Vagina (tissue), 2 donors: ENCODE results near the gene AEBP1. TPM values are rescaled to one million over a fixed set of nuclear protein-coding genes. Genes with fewer than 3 reads are reported as not detected.
A peak's percentile ranks its signal among the peaks of the same experiment; 100 is the strongest.

Source experiments
- DNase-seq, 2 donors: peaks; one replicate each; pipeline ENCODE4 v3.0.0-alpha.2; 2017; ENCODE audit errors: extremely low spot score in 2 of 2
- H3K27ac ChIP-seq: fragments of 200-600 bp; sonication (generic); one replicate; pipeline ENCODE4 v1.5.1; 2019
- H3K27me3 ChIP-seq: fragments of 200-600 bp; sonication (generic); one replicate; pipeline ENCODE4 v1.5.1; 2019
- H3K36me3 ChIP-seq, 2 donors: fragments of 200-600 bp; sonication (generic); one replicate each; pipeline ENCODE4 v1.5.1; 2017 to 2019
- H3K4me1 ChIP-seq: fragments of 200-600 bp; sonication (generic); one replicate; pipeline ENCODE4 v1.5.1; 2019
- H3K4me3 ChIP-seq, 2 donors: fragments of 200-600 bp; sonication (generic); 1 replicate in 1 of 2; 2 replicates in 1 of 2; pipeline ENCODE4 v1.5.1; 2016 to 2019
- H3K9me3 ChIP-seq: fragments of 200-600 bp; sonication (generic); one replicate; pipeline ENCODE4 v1.5.1; 2019
- POLR2A ChIP-seq, 2 donors: fragments of 450-650 bp; IDR thresholded peaks; one replicate each; pipeline ENCODE4 v1.6.1; 2017; ENCODE audit warnings: antibody characterized with exemption in 2 of 2, mild to moderate bottlenecking in 2 of 2, moderate library complexity in 2 of 2
- POLR2AphosphoS5 ChIP-seq, 2 donors: sonication (generic); formaldehyde crosslinking; IDR thresholded peaks; one replicate each; pipeline ENCODE4 v1.9.0; 2017; ENCODE audit warnings: antibody characterized with exemption in 2 of 2, mild to moderate bottlenecking in 2 of 2, low read depth in 1 of 2; ENCODE audit not compliant: insufficient read depth in 1 of 2
- intact Hi-C: fragments of 100-400 bp; cut with DNase I; formaldehyde crosslinking; loops from one replicate; pipeline ENCODE4 v1.15.1; 2023
- total RNA-seq: library from RNA; depleted of rRNA; stranded (reverse); fragments of >200 nt; gene quantifications from one replicate; pipeline ENCODE4 v1.2.3, GENCODE V29; 2016
- TF ChIP-seq, protein P1 (sequence below), 3 experiments: fragments of 450-650 bp in 2 of 3; fragments of 200-600 bp in 1 of 3; sonication (generic) in 1 of 3; IDR thresholded peaks; one replicate each; pipeline ENCODE4 v1.5.1; 2017 to 2019; ENCODE audit warnings: antibody characterized with exemption in 3 of 3, mild to moderate bottlenecking in 2 of 3, moderate library complexity in 2 of 3

The AEBP1 gene
- total RNA-seq, 1 donor from 2014 or later, result 321 TPM

DNA sequence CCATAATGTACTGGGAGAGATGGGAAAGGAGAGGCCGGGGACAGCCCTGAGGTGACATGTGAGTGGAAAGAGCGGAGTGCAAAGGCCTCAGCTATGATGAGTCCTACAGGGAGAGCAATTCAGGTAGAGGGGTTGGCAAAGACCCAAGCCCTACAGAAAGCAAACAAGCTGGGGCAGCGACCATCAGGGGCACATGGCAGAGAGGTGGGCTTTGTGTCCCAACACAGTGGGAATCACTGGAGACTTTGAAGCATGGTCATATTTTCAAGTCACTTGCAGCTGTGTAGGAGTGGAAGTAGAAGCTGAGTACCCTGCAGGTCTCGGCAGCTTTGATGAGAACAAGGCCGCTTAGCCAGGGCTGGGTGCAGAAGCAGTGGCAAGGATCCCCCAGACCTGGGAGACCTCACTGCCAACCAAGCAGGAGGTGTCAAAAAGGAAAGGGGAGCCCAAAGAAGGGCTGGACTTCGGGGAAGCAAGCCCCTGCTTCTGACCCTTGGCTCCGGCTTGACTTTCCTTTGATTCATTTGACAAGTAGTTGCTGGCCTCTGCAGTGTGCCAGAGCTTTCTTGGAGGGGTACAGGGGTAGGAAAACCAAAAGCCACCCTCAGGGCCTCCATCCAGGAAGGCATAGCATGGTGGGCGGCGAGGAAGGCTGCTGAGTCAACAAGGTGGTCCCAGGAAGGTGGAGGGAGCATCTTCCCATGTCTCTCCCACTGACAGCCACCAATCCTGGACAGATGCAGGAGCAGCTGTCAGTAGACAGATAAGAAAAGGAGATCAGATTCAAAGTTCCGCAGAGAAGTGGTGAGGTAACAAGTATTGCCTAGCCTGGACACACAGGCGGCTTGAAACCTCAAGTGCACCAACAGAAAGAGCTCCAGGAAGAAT lies 36.8 kb upstream of the AEBP1 start:
- no peak for DNase-seq
- TF ChIP-seq, protein P1, sequence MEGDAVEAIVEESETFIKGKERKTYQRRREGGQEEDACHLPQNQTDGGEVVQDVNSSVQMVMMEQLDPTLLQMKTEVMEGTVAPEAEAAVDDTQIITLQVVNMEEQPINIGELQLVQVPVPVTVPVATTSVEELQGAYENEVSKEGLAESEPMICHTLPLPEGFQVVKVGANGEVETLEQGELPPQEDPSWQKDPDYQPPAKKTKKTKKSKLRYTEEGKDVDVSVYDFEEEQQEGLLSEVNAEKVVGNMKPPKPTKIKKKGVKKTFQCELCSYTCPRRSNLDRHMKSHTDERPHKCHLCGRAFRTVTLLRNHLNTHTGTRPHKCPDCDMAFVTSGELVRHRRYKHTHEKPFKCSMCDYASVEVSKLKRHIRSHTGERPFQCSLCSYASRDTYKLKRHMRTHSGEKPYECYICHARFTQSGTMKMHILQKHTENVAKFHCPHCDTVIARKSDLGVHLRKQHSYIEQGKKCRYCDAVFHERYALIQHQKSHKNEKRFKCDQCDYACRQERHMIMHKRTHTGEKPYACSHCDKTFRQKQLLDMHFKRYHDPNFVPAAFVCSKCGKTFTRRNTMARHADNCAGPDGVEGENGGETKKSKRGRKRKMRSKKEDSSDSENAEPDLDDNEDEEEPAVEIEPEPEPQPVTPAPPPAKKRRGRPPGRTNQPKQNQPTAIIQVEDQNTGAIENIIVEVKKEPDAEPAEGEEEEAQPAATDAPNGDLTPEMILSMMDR (IDR thresholded peaks at IDR 0.05), result no peak
- TF ChIP-seq POLR2A (IDR thresholded peaks at IDR 0.05), result no peak
- no peak for TF ChIP-seq POLR2AphosphoS5 (IDR thresholded peaks at IDR 0.05; ENCODE audit: insufficient read depth in 1 of 2, low read depth in 1 of 2)
- Histone ChIP-seq H3K4me3 (no peak overlapping the region), H3K9me3 (no peaks in the 10 kb centered on the region), H3K27ac (no peak overlapping the region), H3K4me1 (peaks cover 35% of the 10 kb centered on the region), H3K27me3 (no peaks in the 10 kb centered on the region), H3K36me3 (no peaks in the 10 kb centered on the region)
- intact Hi-C loops, result no loop called here

DNA sequence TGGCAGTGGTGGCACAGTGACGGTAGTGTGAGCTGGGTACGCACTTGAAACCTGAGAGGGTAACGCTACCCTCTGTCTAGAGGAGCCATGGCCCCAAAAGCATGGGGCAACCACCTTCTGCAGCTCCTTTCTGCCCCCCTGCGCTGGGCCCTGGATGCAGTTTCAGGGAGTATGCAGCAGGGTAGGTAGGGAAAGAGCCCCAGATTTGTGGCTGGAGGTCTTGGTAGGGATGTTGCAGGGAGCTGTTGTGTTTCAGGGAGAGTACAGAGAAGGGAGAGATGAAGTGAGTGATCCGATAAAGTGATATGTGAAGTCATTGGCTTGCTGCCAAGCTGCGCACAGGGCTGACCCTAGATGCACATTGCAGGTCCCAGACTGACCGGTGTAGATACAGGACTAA lies 36.1 kb upstream of the AEBP1 start:
- Histone ChIP-seq H3K4me3 (no peak overlapping the region), H3K36me3 (peaks cover 0 to 5% of the 10 kb centered on the region in 2 donors), H3K4me1 (peaks cover 43% of the 10 kb centered on the region), H3K27me3 (no peaks in the 10 kb centered on the region), H3K27ac (no peak overlapping the region), H3K9me3 (no peaks in the 10 kb centered on the region)
- TF ChIP-seq POLR2AphosphoS5 (IDR thresholded peaks at IDR 0.05; ENCODE audit: insufficient read depth in 1 of 2, low read depth in 1 of 2), result peak in 1 of 2 donors; percentile 8
- no peak for TF ChIP-seq POLR2A (IDR thresholded peaks at IDR 0.05)
- DNase-seq, result no peak
- intact Hi-C loops, result no loop called here

DNA sequence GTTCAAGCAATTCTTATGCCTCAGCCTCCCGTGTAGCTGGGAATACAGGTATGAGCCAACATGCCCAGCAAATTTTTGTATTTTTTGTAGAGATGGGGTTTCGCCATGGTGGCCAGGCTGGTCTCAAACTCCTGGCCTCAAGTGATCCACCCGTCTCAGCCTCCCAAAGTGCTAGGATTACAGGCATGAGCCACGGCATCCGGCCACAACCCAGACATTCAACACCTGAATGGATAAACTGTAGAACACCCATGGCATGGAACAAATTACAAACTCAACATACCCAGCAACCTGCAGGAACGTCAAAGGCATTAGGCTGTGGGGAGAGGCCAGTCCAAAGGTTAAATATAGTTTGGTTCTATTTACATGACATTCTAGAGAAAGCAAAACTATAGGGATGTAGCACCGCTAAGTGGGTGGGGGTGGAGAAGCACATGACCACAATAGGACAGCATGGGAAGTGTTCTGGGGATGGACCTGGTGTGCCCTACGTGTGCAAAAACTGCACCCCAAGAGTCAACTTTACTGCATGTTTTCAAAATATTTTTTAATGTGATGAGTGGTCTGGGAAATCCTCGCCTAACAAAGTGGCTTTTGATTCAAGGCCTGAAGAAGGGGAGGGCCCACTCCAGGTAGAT lies 32.3 kb upstream of the AEBP1 start:
- H3K4me1 ChIP-seq, result peaks cover 40% of the 10 kb centered on the region
- H3K36me3 ChIP-seq, result peaks cover 0 to 26% of the 10 kb centered on the region in 2 donors
- H3K9me3 ChIP-seq, result no peaks in the 10 kb centered on the region
- no peak for DNase-seq
- no peaks in the 10 kb centered on the region for H3K27me3 ChIP-seq
- H3K4me3 ChIP-seq, result no peak overlapping the region
- intact Hi-C loops, result loop anchor here (10.0 kb wide), 1 partner anchor 123 kb away; no protein-coding TSS in a partner anchor
- TF ChIP-seq, protein P1 (IDR thresholded peaks at IDR 0.05), result no peak
- TF ChIP-seq POLR2A (IDR thresholded peaks at IDR 0.05) (no peak), POLR2AphosphoS5 (IDR thresholded peaks at IDR 0.05; ENCODE audit: insufficient read depth in 1 of 2, low read depth in 1 of 2) (no peak)
- H3K27ac ChIP-seq, result peak overlapping the region; percentile 64

DNA sequence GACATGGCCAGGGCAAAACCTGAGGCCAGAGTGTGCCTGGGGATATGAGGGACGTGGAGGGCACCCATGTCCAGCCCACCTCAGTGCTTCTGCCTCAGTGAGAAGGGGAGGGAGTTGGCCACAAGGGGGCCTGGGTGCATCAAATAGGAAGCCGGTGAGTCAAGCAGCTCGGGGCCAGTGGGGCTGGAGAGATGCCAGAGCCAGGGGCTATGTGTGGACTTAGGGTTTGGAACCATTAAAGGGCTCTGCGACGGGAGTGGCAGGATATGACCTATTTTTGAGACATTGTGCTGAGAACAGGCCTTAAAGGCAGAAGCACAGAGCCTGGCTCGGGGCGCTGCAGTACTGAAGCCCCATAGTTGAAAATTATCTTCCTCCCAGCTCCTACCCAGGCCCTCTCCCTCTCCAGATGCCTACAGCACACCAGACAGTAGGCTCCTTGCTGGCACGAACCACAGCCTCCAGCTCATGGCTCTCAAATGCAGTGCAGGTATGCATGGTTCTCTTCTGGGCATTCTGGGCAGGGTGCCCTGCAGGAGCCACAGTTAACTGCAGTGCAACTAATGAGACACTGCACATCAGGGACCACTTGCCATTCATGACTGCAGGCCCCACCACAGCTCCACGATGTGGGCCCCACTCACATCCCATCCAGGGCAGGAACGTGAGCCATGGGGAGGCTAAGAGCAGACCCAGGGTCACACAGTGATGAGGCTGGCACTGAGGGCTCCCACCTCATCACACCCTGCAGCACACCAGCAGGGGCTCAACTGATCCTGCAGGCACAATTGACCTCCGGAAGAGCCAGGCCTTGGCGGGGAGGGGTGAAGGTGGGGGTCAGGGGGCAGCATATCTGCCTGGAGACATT lies 31.5 kb upstream of the AEBP1 start:
- intact Hi-C loops, result loop anchor here (10.0 kb wide), 1 partner anchor 122 kb away; no protein-coding TSS in a partner anchor
- peaks cover 0 to 31% of the 10 kb centered on the region in 2 donors for H3K36me3 ChIP-seq
- H3K4me3 ChIP-seq, result peak overlapping the region in 1 of 2 donors; percentile 6
- H3K9me3 ChIP-seq, result no peaks in the 10 kb centered on the region
- TF ChIP-seq POLR2AphosphoS5 (IDR thresholded peaks at IDR 0.05; ENCODE audit: insufficient read depth in 1 of 2, low read depth in 1 of 2), result peak in 1 of 2 donors; percentile 43
- TF ChIP-seq POLR2A (IDR thresholded peaks at IDR 0.05), result no peak
- TF ChIP-seq, protein P1 (IDR thresholded peaks at IDR 0.05), result peak; percentile 39 to 75 (median 55)
- peaks cover 40% of the 10 kb centered on the region for H3K4me1 ChIP-seq
- no peak for DNase-seq
- H3K27ac ChIP-seq, result peak overlapping the region; percentile 64
- no peaks in the 10 kb centered on the region for H3K27me3 ChIP-seq
